GM10266 (cell line): Measurements from ENCODE around the gene SYPL2.
A peak's percentile ranks its signal among the peaks of the same experiment; 100 is the strongest.

ENCODE experiments used
- DNase-seq: peaks from one replicate; pipeline ENCODE4 v3.0.0; 2012; ENCODE audit errors: extremely low spot score
- CTCF ChIP-seq: IDR thresholded peaks from 2 replicates; pipeline ENCODE4 v1.5.1; 2012; ENCODE audit warnings: mild to moderate bottlenecking, low read depth; ENCODE audit not compliant: control insufficient read depth, insufficient read depth; ENCODE audit errors: missing control alignments

The SYPL2 gene

GRCh38 chr1:109484519-109484975 is 18.2 kb downstream of the SYPL2 start:
- no peak for TF ChIP-seq CTCF
- no peak for DNase-seq

- TF ChIP-seq CTCF, result no peak
- DNase-seq, result no peak
Measured at GRCh38 chr1:109485001-109485400, 18.7 kb downstream of the SYPL2 start.

- no peak for DNase-seq
- TF ChIP-seq CTCF, result no peak
Measured at GRCh38 chr1:109487261-109487660, 20.9 kb downstream of the SYPL2 start.

- no peak for TF ChIP-seq CTCF
- DNase-seq, result no peak
Measured at GRCh38 chr1:109488201-109488600, 21.9 kb downstream of the SYPL2 start.

- TF ChIP-seq CTCF, result no peak
- DNase-seq, result no peak
Measured at GRCh38 chr1:109488696-109489095, 22.4 kb downstream of the SYPL2 start.

GRCh38 chr1:109490029-109490933 is 23.9 kb downstream of the SYPL2 start:
- TF ChIP-seq CTCF, result peak; percentile 87
- DNase-seq, result peak; percentile 76

- no peak for DNase-seq
- no peak for TF ChIP-seq CTCF
Measured at GRCh38 chr1:109490934-109491302, 24.6 kb downstream of the SYPL2 start.
